ENCODE results near the gene COPS7A.

Gene COPS7A

GRCh38 chr12:6770094-6770493 lies 46.2 kb downstream of the COPS7A start:
- no peak for DNase-seq (ENCODE audit: low read depth in 2 of 2)

GRCh38 chr12:6770600-6770999 lies 46.8 kb downstream of the COPS7A start:
- DNase-seq (ENCODE audit: low read depth in 2 of 2): no peak

- no peak for DNase-seq (ENCODE audit: low read depth in 2 of 2)
These were observed 47.2 kb downstream of the COPS7A start for GRCh38 chr12:6771091-6771495.

GRCh38 chr12:6771509-6772330 lies 47.9 kb downstream of the COPS7A start:
- DNase-seq (ENCODE audit: low read depth in 2 of 2): no peak

- peak; percentile 45 to 46 for DNase-seq (ENCODE audit: low read depth in 2 of 2)
These were observed 48.5 kb downstream of the COPS7A start, which contains the start of gene LAG3 for GRCh38 chr12:6772331-6772695. LAG3 (plus strand) TSS chr12:6772520; CDS start chr12:6772853, 333 bp downstream.

- no peak for DNase-seq (ENCODE audit: low read depth in 2 of 2)
These were observed 49.1 kb downstream of the COPS7A start for GRCh38 chr12:6772726-6773589.

GRCh38 chr12:6773590-6774351 lies 49.9 kb downstream of the COPS7A start:
- peak; percentile 73 to 78 for DNase-seq (ENCODE audit: low read depth in 2 of 2)

- peak in 1 of 2 donors; percentile 27 for DNase-seq (ENCODE audit: low read depth in 2 of 2)
These were observed 50.7 kb downstream of the COPS7A start for GRCh38 chr12:6774499-6775062.

- no peak for DNase-seq (ENCODE audit: low read depth in 2 of 2)
These were observed 51.6 kb downstream of the COPS7A start for GRCh38 chr12:6775185-6776174.

- no peak for DNase-seq (ENCODE audit: low read depth in 2 of 2)
These were observed 53.5 kb downstream of the COPS7A start for GRCh38 chr12:6777386-6777785.

GRCh38 chr12:6778217-6778573 lies 54.3 kb downstream of the COPS7A start:
- no peak for DNase-seq (ENCODE audit: low read depth in 2 of 2)

- DNase-seq (ENCODE audit: low read depth in 2 of 2): peak; percentile 64 to 75
These were observed 55.0 kb downstream of the COPS7A start for GRCh38 chr12:6778574-6779550.

GRCh38 chr12:6779708-6780432 lies 56.0 kb downstream of the COPS7A start:
- DNase-seq (ENCODE audit: low read depth in 2 of 2): no peak

GRCh38 chr12:6780573-6780972 lies 56.7 kb downstream of the COPS7A start:
- no peak for DNase-seq (ENCODE audit: low read depth in 2 of 2)

Data from stimulated activated CD8-positive, alpha-beta memory T cell treated with anti-CD3 and anti-CD28 coated beads, Interleukin-15, amount 100 ng/mL, for 4 hours (primary cell).